HCT116 (cell line): ENCODE measurements around the gene PLCH2.

Source experiments
- EZH2 ChIP-seq: fragments of 200-600 bp; sonication (generic); IDR thresholded peaks from 2 replicates; pipeline ENCODE4 v1.6.1; 2017; ENCODE audit warnings: antibody characterized with exemption, mixed run types
- MAX ChIP-seq: IDR thresholded peaks from 2 replicates; pipeline ENCODE4 v1.6.1; 2012
- POLR2A ChIP-seq: IDR thresholded peaks from 2 replicates; pipeline ENCODE4 v1.7.0; 2011; ENCODE audit warnings: borderline replicate concordance; ENCODE audit not compliant: insufficient read depth, insufficient read length; ENCODE audit errors: extremely low read depth
- SP1 ChIP-seq: IDR thresholded peaks from 2 replicates; pipeline ENCODE4 v1.6.1; 2012; ENCODE audit warnings: low read depth
- YY1 ChIP-seq: IDR thresholded peaks from 2 replicates; pipeline ENCODE4 v1.6.1; 2011; ENCODE audit warnings: low read length, low read depth, moderate library complexity, mild to moderate bottlenecking; ENCODE audit not compliant: insufficient replicate concordance; ENCODE audit errors: extremely low read depth
- ZNF274 ChIP-seq: fragments of 200-500 bp; sonication (Bioruptor generic); IDR thresholded peaks from 2 replicates; pipeline ENCODE4 v1.6.1; 2014; ENCODE audit warnings: mild to moderate bottlenecking, low read depth, low read length, inconsistent platforms
- TF ChIP-seq, protein P1 (sequence below), 3 experiments: fragments of 200-600 bp in 1 of 3; sonication (generic) in 1 of 3; IDR thresholded peaks in 2 of 3; conservative IDR thresholded peaks in 1 of 3; 2 replicates each; pipeline ENCODE4 v1.5.1; 2012 to 2017; ENCODE audit warnings: low read depth in 2 of 3, low read length in 2 of 3, antibody characterized with exemption in 1 of 3, borderline replicate concordance in 1 of 3, control low read depth in 1 of 3, mild to moderate bottlenecking in 1 of 3, mixed read lengths in 1 of 3, mixed run types in 1 of 3, moderate library complexity in 1 of 3; ENCODE audit not compliant: insufficient read depth in 1 of 3

DNA sequence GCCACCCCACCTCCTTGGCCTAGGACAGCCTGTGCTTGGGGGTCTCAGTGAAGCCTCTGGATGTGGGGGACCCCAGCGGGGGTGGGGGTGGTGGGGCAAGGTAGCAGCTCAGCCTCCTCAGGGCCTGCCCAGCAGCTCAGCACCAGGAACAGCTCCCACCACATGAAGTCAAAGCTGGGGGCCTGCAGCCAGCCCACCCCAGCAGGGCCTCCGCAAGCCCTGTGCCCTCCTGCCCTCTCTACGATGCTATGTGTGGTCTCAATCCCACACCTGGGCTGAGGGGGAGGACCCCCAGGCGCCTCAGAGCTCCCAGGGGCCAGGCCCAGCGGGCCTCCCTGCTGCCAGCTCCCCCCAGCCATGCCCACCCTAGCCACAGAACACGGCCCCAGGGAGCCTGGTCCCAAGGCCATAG, 31.7 kb downstream of the PLCH2 start:
- TF ChIP-seq YY1 (no peak), EZH2 (no peak), ZNF274 (no peak), SP1 (no peak), POLR2A (no peak), MAX (no peak)
- TF ChIP-seq, protein P1, sequence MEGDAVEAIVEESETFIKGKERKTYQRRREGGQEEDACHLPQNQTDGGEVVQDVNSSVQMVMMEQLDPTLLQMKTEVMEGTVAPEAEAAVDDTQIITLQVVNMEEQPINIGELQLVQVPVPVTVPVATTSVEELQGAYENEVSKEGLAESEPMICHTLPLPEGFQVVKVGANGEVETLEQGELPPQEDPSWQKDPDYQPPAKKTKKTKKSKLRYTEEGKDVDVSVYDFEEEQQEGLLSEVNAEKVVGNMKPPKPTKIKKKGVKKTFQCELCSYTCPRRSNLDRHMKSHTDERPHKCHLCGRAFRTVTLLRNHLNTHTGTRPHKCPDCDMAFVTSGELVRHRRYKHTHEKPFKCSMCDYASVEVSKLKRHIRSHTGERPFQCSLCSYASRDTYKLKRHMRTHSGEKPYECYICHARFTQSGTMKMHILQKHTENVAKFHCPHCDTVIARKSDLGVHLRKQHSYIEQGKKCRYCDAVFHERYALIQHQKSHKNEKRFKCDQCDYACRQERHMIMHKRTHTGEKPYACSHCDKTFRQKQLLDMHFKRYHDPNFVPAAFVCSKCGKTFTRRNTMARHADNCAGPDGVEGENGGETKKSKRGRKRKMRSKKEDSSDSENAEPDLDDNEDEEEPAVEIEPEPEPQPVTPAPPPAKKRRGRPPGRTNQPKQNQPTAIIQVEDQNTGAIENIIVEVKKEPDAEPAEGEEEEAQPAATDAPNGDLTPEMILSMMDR (IDR thresholded peaks at IDR 0.05 in 2 of 3, conservative IDR thresholded peaks at IDR 0.05 in 1 of 3; ENCODE audit: borderline replicate concordance in 1 of 3, insufficient read depth in 1 of 3, low read depth in 2 of 3, low read length in 2 of 3) = no peak
